ENCODE measurements around the gene PACRG. TPM values are rescaled to one million over a fixed set of nuclear protein-coding genes. Genes with fewer than 3 reads are reported as not detected.

The PACRG gene
- total and polyA plus RNA-seq, 2 experiments from 2014 or later, result not detected

DNA sequence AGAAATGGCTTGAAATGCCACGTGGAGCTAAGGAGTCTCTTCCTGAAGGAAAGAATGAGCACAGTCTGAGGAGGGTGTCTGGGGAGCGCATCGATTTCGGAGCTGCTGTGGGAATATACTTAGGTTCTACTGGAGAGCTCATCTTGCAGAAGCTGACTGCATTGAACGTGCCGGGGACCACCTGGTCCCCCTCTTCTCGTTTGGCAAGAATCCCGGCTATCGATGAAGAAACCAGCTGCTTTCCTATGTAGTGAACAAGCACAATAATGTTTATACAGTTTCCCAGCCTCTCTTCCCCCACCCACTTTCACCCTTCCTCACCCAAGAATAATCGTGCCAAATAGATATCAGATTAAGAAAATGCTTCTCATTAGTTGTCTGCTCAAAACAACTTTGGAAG, 242.5 kb downstream of the PACRG start:
- in situ Hi-C loops (cut with MboI), result no loop called here
- Histone ChIP-seq H3K4me2 (ENCODE audit: unreplicated experiment) (no peak overlapping the region), H3K27me3 (replicated peaks; ENCODE audit: insufficient read depth) (no peaks in the 10 kb centered on the region), H3K27ac (no peak overlapping the region), H3K4me1 (ENCODE audit: insufficient read depth) (peaks cover 15% of the 10 kb centered on the region), H3K4me3 (no peak overlapping the region), H3F3A (ENCODE audit: insufficient read depth) (peaks cover 12% of the 10 kb centered on the region), H2AFZ (no peak overlapping the region), H3K9ac (no peak overlapping the region), H3K36me3 (ENCODE audit: low read depth) (no peaks in the 10 kb centered on the region), H3K9me2 (ENCODE audit: insufficient read depth) (no peaks in the 10 kb centered on the region), H4K20me1 (ENCODE audit: insufficient read depth) (no peaks in the 10 kb centered on the region), H3K9me3 (ENCODE audit: low read depth) (no peaks in the 10 kb centered on the region), H3K79me2 (ENCODE audit: insufficient read depth) (no peaks in the 10 kb centered on the region)
- DNase-seq, result no peak
- WGBS, 2 experiments (ENCODE audit: low coverage in 1 of 2, low lambda C conversion rate in 2 of 2, missing lambda C conversion rate in 2 of 2), result 72% methylated on average over 10 of the region's 10 CpGs
- no peak for TF ChIP-seq EZH2phosphoT487 (IDR thresholded peaks at IDR 0.05; ENCODE audit: insufficient read depth, low read depth)
- TF ChIP-seq EZH2 (IDR thresholded peaks at IDR 0.05; ENCODE audit: insufficient read depth, poor library complexity, severe bottlenecking), result no peak

DNA sequence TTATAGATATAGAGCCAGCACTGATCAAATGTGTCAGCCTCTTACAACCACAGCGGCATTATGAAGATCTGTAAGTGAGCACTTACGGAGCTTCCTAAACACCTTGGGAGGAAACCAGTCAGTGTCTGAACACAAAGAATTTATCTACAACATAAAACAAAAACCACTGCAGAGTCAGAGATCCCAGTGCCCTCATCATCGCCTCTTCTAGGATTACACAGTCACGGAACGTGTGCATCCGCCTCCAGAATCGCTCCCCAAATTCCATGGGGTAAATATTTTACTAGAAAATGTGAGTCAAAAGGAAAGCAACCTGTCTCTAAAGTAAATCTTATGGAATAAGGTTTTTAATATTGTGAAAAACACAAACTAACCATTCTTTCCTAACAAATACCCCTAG, 243.6 kb downstream of the PACRG start:
- Histone ChIP-seq H2AFZ (no peak overlapping the region), H3F3A (ENCODE audit: insufficient read depth) (peaks cover 7% of the 10 kb centered on the region; the same call in 1 of the 2 replicates), H3K9me3 (ENCODE audit: low read depth) (no peaks in the 10 kb centered on the region), H3K27me3 (replicated peaks; ENCODE audit: insufficient read depth) (no peaks in the 10 kb centered on the region), H3K36me3 (ENCODE audit: low read depth) (no peaks in the 10 kb centered on the region), H3K4me1 (ENCODE audit: insufficient read depth) (peaks cover 11% of the 10 kb centered on the region; the same call in 1 of the 2 replicates), H3K4me2 (ENCODE audit: unreplicated experiment) (no peak overlapping the region), H3K4me3 (no peak overlapping the region), H3K9me2 (ENCODE audit: insufficient read depth) (no peaks in the 10 kb centered on the region), H3K79me2 (ENCODE audit: insufficient read depth) (no peaks in the 10 kb centered on the region), H3K27ac (no peak overlapping the region), H3K9ac (no peak overlapping the region), H4K20me1 (ENCODE audit: insufficient read depth) (no peaks in the 10 kb centered on the region)
- WGBS, 2 experiments (ENCODE audit: low coverage in 1 of 2, low lambda C conversion rate in 2 of 2, missing lambda C conversion rate in 2 of 2), result 97 to 98% methylated on average over 7 of the region's 7 CpGs
- TF ChIP-seq EZH2phosphoT487 (IDR thresholded peaks at IDR 0.05; ENCODE audit: insufficient read depth, low read depth), result no peak
- TF ChIP-seq EZH2 (IDR thresholded peaks at IDR 0.05; ENCODE audit: insufficient read depth, poor library complexity, severe bottlenecking), result no peak
- no peak for DNase-seq
- in situ Hi-C loops (cut with MboI), result no loop called here

DNA sequence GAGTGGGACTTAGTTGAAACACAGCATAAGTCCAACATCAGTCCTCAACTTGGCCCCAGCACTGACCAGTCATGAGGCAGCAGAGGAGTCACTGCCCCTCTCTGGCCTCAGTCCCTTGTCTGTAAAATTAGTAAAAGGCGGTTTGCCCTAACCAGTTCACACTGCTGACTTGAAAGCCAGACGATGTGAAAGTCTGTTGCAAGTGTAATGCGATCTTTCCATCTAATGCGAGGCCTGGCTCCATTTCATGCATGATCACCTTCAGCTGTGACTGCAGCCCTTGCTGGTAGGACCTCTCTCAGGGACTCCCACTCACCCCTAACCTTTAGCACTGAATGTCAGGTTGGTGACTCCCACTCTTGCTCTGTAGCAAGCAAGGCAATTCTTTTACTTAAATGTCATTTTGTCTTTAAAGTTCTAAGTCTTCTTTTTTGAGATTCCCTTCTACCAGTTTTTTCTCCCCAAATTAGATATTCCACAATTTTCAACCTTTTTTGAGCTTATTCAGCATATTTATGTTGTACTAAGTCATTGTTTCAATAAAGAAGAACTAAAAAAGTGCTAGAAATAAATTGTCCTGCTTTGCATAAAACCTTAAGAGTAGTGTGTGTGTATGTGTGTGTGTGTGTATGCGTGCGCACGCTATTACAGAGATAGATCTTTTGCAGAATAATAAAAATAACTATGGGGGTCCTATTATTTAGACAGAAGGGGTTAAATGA, 245.5 kb downstream of the PACRG start:
- peak; percentile 2 for DNase-seq

DNA sequence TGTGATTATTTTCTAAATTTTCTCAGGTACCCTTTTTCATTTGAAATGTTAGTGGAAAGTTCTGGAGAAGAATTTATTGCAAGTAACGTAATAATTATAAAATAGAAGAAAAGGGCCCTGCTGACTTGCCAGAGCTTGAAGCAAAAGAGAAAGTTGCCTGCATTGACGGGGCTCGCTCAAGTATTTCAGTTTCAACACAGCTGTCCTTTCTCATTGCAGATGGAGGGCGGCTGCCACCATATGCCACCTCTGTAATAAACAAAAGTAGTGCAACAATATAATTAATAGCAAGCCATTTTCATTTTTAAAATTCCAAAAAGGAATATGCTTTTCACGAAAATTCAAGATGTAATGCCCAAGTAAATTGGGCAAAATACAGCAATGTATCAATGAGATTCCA, 246.2 kb downstream of the PACRG start:
- Histone ChIP-seq H3K9me3 (ENCODE audit: low read depth) (no peaks in the 10 kb centered on the region), H4K20me1 (ENCODE audit: insufficient read depth) (no peaks in the 10 kb centered on the region), H3K4me1 (ENCODE audit: insufficient read depth) (peaks cover 11% of the 10 kb centered on the region; the same call in 1 of the 2 replicates), H3K4me3 (no peak overlapping the region), H3F3A (ENCODE audit: insufficient read depth) (peaks cover 7% of the 10 kb centered on the region; the same call in 1 of the 2 replicates), H3K27ac (no peak overlapping the region), H3K4me2 (ENCODE audit: unreplicated experiment) (peak overlapping the region; percentile 24), H3K79me2 (ENCODE audit: insufficient read depth) (no peaks in the 10 kb centered on the region), H3K27me3 (replicated peaks; ENCODE audit: insufficient read depth) (no peaks in the 10 kb centered on the region), H3K36me3 (ENCODE audit: low read depth) (no peaks in the 10 kb centered on the region), H3K9ac (no peak overlapping the region), H2AFZ (no peak overlapping the region), H3K9me2 (ENCODE audit: insufficient read depth) (no peaks in the 10 kb centered on the region)
- in situ Hi-C loops (cut with MboI), result no loop called here
- DNase-seq, result peak; percentile 13
- WGBS, 2 experiments (ENCODE audit: low coverage in 1 of 2, low lambda C conversion rate in 2 of 2, missing lambda C conversion rate in 2 of 2), result 47 to 48% methylated on average over 5 of the region's 5 CpGs
- no peak for TF ChIP-seq EZH2phosphoT487 (IDR thresholded peaks at IDR 0.05; ENCODE audit: insufficient read depth, low read depth)
- no peak for TF ChIP-seq EZH2 (IDR thresholded peaks at IDR 0.05; ENCODE audit: insufficient read depth, poor library complexity, severe bottlenecking)

More for the DNA sequence above, 245.5 kb downstream of the PACRG start:
- Histone ChIP-seq H3K79me2 (ENCODE audit: insufficient read depth) (no peaks in the 10 kb centered on the region), H3K27me3 (replicated peaks; ENCODE audit: insufficient read depth) (no peaks in the 10 kb centered on the region), H3K9ac (no peak overlapping the region), H3K4me2 (ENCODE audit: unreplicated experiment) (no peak overlapping the region), H3K36me3 (ENCODE audit: low read depth) (no peaks in the 10 kb centered on the region), H3F3A (ENCODE audit: insufficient read depth) (peaks cover 7% of the 10 kb centered on the region; the same call in 1 of the 2 replicates), H3K9me2 (ENCODE audit: insufficient read depth) (no peaks in the 10 kb centered on the region), H2AFZ (no peak overlapping the region), H3K4me1 (ENCODE audit: insufficient read depth) (peaks cover 11% of the 10 kb centered on the region; the same call in 1 of the 2 replicates), H3K27ac (no peak overlapping the region), H4K20me1 (ENCODE audit: insufficient read depth) (no peaks in the 10 kb centered on the region), H3K4me3 (no peak overlapping the region), H3K9me3 (ENCODE audit: low read depth) (no peaks in the 10 kb centered on the region)
- in situ Hi-C loops (cut with MboI), result no loop called here
- no peak for TF ChIP-seq EZH2phosphoT487 (IDR thresholded peaks at IDR 0.05; ENCODE audit: insufficient read depth, low read depth)
- no peak for TF ChIP-seq EZH2 (IDR thresholded peaks at IDR 0.05; ENCODE audit: insufficient read depth, poor library complexity, severe bottlenecking)
- WGBS, 2 experiments (ENCODE audit: low coverage in 1 of 2, low lambda C conversion rate in 2 of 2, missing lambda C conversion rate in 2 of 2), result 76 to 77% methylated on average over 7 of the region's 7 CpGs
